Measurements from ENCODE around the gene DDX50. TPM values are rescaled to one million over a fixed set of nuclear protein-coding genes. Genes with fewer than 3 reads are reported as not detected.
"Not testable (repeated sequence)": the region's sequence is repeated elsewhere in the genome, so short reads cannot be mapped to it uniquely, and the experiment has no call there.

Gene DDX50
- total RNA-seq, 1 donor from 2014 or later = 41.4 TPM

DNA sequence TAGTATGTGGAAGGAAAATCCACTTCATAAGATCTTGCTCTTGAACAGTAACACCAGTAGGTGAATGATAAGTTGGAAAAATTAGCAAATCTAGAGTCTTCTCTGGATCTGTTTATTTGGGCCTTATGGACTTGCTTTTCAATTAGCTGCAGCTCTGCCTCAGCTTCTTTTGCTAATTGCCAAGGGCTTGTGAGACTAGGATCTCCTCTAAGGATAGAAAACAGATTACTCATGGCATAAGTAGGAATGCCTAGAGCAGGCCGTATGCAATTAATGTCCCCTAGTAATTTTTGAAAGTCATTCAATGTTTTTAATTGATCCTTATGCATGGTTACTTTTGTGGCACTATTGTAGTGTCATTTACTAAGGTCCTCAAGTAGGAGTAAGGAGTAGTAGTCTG, 36.5 kb upstream of the DDX50 start:
- peaks cover 32% of the 10 kb centered on the region for H3K9me3 Mint-ChIP-seq (ENCODE audit: unreplicated experiment)
- no peaks in the 10 kb centered on the region for H3K4me1 Mint-ChIP-seq (ENCODE audit: unreplicated experiment)
- no peak overlapping the region for H3K27ac Mint-ChIP-seq (ENCODE audit: unreplicated experiment)
- DNase-seq (ENCODE audit: extremely low spot score, unreplicated experiment) = no peak
- H3K4me3 Mint-ChIP-seq (ENCODE audit: unreplicated experiment) = no peak overlapping the region
- TF ChIP-seq, protein P1, sequence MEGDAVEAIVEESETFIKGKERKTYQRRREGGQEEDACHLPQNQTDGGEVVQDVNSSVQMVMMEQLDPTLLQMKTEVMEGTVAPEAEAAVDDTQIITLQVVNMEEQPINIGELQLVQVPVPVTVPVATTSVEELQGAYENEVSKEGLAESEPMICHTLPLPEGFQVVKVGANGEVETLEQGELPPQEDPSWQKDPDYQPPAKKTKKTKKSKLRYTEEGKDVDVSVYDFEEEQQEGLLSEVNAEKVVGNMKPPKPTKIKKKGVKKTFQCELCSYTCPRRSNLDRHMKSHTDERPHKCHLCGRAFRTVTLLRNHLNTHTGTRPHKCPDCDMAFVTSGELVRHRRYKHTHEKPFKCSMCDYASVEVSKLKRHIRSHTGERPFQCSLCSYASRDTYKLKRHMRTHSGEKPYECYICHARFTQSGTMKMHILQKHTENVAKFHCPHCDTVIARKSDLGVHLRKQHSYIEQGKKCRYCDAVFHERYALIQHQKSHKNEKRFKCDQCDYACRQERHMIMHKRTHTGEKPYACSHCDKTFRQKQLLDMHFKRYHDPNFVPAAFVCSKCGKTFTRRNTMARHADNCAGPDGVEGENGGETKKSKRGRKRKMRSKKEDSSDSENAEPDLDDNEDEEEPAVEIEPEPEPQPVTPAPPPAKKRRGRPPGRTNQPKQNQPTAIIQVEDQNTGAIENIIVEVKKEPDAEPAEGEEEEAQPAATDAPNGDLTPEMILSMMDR (IDR thresholded peaks at IDR 0.05) = no peak
- no peaks in the 10 kb centered on the region for H3K27me3 Mint-ChIP-seq (ENCODE audit: unreplicated experiment)
- H3K36me3 Mint-ChIP-seq (ENCODE audit: unreplicated experiment) = peaks cover 18% of the 10 kb centered on the region

DNA sequence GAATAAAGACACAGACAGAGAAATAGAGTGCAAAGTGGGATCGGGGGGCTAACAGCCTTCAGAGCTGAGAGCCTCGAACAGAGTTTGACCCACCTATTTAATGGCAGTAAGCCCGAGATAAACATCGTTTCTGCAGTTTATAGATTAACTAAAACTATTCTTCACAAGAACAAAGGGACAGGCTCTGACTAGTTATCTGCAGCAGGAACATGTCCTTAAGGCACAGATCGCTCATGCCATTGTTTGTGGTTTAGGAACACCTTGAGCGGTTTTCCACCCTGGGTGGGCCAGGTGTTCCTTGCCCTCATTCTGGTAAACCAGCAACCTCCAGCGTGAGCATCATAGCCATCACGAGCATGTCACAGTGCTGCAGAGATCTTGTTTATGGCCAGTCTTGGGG, 32.9 kb upstream of the DDX50 start:
- H3K4me1 Mint-ChIP-seq (ENCODE audit: unreplicated experiment) = peaks cover 28% of the 10 kb centered on the region
- H3K4me3 Mint-ChIP-seq (ENCODE audit: unreplicated experiment); H3K27ac Mint-ChIP-seq (ENCODE audit: unreplicated experiment); H3K36me3 Mint-ChIP-seq (ENCODE audit: unreplicated experiment); H3K9me3 Mint-ChIP-seq (ENCODE audit: unreplicated experiment); H3K27me3 Mint-ChIP-seq (ENCODE audit: unreplicated experiment); DNase-seq (ENCODE audit: extremely low spot score, unreplicated experiment): not testable (repeated sequence)

DNA sequence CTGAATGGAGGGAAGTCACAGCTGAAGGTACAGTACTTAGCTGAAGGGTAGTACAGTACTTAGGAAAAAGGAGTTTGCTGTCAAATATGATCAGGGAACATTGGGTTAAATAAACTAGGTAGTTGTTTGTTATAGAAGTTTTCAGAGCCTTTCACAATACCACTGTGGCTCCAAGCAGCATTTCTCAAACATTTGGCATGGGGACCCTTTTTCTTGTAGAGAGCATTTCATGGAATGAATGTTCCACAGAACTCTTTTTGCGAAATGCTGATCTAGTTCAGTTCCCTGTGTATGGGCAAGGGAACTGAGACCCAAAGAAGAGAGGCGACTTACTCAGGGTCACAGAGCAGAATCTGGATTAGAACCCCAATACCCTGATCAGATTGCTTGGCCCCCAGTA, 31.5 kb upstream of the DDX50 start:
- peaks cover 2% of the 10 kb centered on the region for H3K36me3 Mint-ChIP-seq (ENCODE audit: unreplicated experiment)
- peaks cover 6% of the 10 kb centered on the region for H3K9me3 Mint-ChIP-seq (ENCODE audit: unreplicated experiment)
- peaks cover 28% of the 10 kb centered on the region for H3K4me1 Mint-ChIP-seq (ENCODE audit: unreplicated experiment)
- H3K27me3 Mint-ChIP-seq (ENCODE audit: unreplicated experiment) = no peaks in the 10 kb centered on the region
- TF ChIP-seq, protein P1 (IDR thresholded peaks at IDR 0.05) = no peak
- no peak overlapping the region for H3K27ac Mint-ChIP-seq (ENCODE audit: unreplicated experiment)
- no peak for DNase-seq (ENCODE audit: extremely low spot score, unreplicated experiment)
- no peak overlapping the region for H3K4me3 Mint-ChIP-seq (ENCODE audit: unreplicated experiment)

DNA sequence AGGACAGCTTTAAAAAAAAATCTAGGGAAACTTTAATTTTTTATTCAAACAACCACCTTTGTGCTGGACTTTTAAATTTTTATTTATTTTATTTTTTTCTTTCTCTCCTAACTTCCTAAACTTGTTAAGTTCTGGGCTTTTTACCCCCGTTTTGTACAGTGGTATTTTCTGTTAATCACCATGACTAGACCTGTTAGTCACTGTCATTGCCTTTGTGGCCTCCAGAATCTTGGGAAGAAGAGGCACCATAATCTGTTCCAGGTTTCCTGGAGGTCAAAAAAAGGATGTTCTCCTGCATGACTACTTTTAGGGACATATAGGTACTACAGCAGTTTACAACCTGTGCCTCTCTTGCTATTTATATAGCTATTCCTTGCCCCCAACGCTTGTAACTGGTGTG, 31.1 kb upstream of the DDX50 start:
- H3K9me3 Mint-ChIP-seq (ENCODE audit: unreplicated experiment) = peaks cover 6% of the 10 kb centered on the region
- TF ChIP-seq, protein P1 (IDR thresholded peaks at IDR 0.05) = no peak
- H3K36me3 Mint-ChIP-seq (ENCODE audit: unreplicated experiment) = peaks cover 2% of the 10 kb centered on the region
- H3K4me1 Mint-ChIP-seq (ENCODE audit: unreplicated experiment) = peaks cover 28% of the 10 kb centered on the region
- no peak for DNase-seq (ENCODE audit: extremely low spot score, unreplicated experiment)
- H3K4me3 Mint-ChIP-seq (ENCODE audit: unreplicated experiment) = no peak overlapping the region
- H3K27ac Mint-ChIP-seq (ENCODE audit: unreplicated experiment) = no peak overlapping the region
- H3K27me3 Mint-ChIP-seq (ENCODE audit: unreplicated experiment) = no peaks in the 10 kb centered on the region

DNA sequence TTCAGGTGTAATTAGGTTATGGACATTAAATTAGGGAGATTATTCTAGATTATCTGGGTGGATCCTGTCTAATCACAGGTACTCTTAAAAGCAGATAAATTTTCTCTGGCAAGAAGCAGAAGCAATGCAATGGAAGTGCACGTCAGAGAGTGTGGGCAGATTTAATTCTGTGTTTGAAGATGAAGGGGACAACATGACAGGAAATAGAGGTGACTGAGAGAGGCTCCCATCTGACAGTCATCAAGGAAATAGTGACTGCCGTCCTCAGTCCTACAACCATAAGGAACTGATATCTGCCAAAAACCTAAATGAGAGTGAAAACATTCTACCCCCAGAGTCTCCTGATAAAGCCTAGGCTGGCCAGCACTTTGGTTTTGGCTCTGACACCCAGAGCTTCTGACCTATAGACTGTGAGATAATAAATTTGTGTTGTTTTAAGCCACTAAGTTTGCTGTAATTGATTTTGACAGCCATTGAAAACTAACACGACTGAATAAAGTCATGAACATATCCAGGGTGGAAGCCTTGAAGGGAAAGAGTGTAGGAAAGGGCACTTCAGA, 30.5 kb upstream of the DDX50 start:
- Mint-ChIP-seq H3K9me3 (ENCODE audit: unreplicated experiment) (peaks cover 6% of the 10 kb centered on the region), H3K36me3 (ENCODE audit: unreplicated experiment) (peaks cover 2% of the 10 kb centered on the region), H3K27me3 (ENCODE audit: unreplicated experiment) (no peaks in the 10 kb centered on the region), H3K4me3 (ENCODE audit: unreplicated experiment) (no peak overlapping the region), H3K4me1 (ENCODE audit: unreplicated experiment) (peaks cover 28% of the 10 kb centered on the region), H3K27ac (ENCODE audit: unreplicated experiment) (peak overlapping the region; percentile 89)
- TF ChIP-seq, protein P1 (IDR thresholded peaks at IDR 0.05) = no peak
- DNase-seq (ENCODE audit: extremely low spot score, unreplicated experiment) = no peak

Data from osteocyte (in vitro differentiated cells).